ENCODE data around the gene CEPT1.

Gene CEPT1

DNA sequence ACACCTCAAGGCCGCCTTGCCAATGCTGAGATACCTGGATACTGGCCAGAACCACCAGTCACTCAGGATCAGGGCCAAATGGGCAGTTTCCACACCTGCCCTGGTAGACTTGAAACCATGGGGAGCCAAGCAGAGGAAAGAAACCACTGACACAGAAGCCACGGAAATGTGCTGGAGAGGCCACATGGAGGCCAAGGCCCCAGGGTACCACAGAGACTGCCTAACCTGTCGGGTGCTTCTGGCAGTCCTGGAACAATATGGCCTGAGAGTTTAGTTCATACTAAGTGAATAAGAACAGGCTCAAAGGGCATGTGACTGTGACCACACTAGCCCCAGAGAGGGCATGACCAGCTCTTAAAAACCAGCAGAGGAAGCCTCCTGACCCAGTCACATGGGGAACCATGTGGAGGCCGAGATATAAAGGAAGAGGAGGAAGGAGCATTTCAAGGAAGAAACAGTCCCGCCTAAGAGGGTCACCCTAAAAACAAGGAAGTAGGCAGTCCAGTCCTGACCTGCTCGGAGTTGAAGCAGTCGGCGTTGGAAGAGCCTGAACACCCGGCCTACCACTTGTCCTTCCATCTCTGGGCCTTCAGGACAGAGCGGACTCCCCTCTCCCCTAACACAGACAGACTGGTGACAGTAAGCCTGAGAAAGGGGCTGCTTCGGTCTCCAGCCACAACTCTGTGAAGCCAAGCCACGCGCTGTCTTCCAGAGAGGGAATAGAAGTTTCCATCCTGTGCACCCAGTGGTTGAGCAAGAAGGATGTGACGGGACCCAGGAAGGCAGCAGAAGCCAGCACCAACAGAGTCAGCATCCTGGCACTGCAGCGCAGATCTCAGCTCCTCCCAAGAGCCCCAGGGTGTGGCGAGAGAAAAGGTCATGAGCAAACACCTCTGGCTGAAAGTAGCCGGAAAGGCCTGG, 60.1 kb downstream of the CEPT1 start, which contains the start of gene DENND2D:
Gene DENND2D, minus strand, starts transcription at position 766 of the 921 bp plus-strand sequence. Its CDS starts 187 bp downstream, at position 579.
- TF ChIP-seq CTCF (conservative IDR thresholded peaks at IDR 0.05): no peak
- no peak for TF ChIP-seq ZFX (IDR thresholded peaks at IDR 0.05)
- no peak within 1 kb of the TSS for H3K27ac ChIP-seq

- no peak overlapping the region for H3K27ac ChIP-seq
- TF ChIP-seq CTCF (conservative IDR thresholded peaks at IDR 0.05): no peak
- no peak for TF ChIP-seq ZFX (IDR thresholded peaks at IDR 0.05)
Observed at GRCh38 chr1:111200802-111201161, 60.8 kb downstream of the CEPT1 start.

DNA sequence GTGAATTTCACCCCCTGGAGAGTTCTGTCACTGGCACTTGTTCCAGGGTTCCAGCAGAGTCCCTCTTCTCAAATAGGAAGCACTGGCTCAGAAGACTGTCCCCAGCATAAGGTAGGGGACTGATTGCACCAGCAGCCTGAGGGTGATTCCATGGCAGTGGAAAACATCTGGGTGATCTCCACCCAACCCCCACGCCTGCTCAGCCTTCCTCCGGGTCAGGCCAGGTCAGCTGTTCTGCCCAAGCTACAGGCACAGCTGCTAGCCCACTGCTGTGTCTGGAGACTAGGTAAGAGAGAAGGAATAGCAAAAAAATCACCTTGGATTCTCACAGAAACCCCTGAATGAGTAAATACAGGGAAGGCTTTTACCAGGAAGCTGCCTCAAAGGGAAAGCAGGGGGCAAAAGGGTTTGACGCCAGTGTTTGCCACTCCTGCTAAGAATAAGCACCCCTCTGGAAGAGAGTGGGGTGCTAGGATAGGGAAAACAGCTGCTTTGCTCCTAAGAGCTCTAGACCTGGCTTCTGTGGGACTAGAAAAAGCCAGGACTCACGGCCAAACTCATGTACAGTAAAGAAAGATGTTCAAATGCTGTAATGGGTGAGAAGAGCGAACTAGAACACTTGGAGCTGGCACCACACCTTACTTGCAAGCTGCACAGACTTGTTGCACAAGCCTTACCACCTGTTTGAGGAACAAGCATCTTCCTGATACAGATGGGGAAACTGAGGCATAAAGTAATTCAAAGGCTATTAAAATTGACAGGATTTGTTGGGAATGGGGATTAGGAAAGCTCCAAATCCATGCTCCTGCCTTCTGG, 61.5 kb downstream of the CEPT1 start:
- no peak overlapping the region for H3K27ac ChIP-seq

DNA sequence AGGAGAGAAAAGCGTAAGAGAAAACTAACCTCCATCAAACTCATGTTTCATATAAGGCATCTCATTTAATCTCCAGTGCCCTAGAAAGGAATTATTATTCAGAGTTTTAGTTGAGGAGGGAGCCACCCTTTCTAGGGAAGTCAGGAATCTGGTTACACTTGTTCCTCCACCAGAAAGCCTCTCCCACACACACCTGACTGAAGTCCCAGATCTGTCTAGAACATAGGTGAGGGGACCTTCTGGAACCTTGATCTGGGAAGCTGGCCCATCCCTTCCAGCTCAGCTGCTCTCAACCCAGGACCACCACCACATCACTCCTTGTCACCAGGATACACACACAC, 62.3 kb downstream of the CEPT1 start:
- peak overlapping the region; percentile 67 for H3K27ac ChIP-seq
- no peak for TF ChIP-seq CTCF (conservative IDR thresholded peaks at IDR 0.05)
- TF ChIP-seq ZFX (IDR thresholded peaks at IDR 0.05): no peak

More for the DNA sequence above, 61.5 kb downstream of the CEPT1 start:
- TF ChIP-seq ZFX (IDR thresholded peaks at IDR 0.05): no peak

GRCh38 chr1:111202707-111203623, 62.9 kb downstream of the CEPT1 start:
- H3K27ac ChIP-seq: peak overlapping the region; percentile 67
- no peak for TF ChIP-seq CTCF (conservative IDR thresholded peaks at IDR 0.05)
- no peak for TF ChIP-seq ZFX (IDR thresholded peaks at IDR 0.05)

DNA sequence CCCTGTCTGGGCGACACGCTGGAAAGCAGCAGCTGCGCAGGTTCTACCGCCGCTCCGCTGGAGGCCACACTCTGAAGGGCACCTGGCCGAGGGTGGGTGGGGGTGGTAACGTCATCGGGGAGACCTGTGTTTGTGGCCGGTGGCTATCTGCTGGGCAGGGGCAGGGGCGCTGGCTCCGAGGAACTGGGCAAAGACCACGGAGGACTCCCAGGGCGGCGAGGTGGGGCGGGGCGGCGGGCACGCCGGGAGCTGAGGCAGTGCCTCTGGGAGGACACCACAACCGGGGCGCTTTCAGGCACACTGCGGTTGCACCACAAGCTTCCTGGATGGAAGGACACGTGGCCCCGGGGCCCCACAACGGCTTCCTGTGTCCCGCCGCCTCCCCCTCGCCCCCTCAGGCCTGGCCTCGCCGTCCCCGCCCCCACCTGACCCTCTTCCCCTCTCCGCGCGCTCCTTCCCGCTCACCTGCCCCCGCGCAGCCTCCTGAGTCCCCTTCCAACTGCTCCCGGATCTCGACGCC, 63.7 kb downstream of the CEPT1 start:
- TF ChIP-seq ZFX (IDR thresholded peaks at IDR 0.05) (no peak), CTCF (conservative IDR thresholded peaks at IDR 0.05) (no peak)
- peak overlapping the region; percentile 67 for H3K27ac ChIP-seq
